GM12878 (cell line): ENCODE data around the gene TRPV6.

ENCODE experiments used
- GATAD2B ChIP-seq: fragments of 450-650 bp; conservative IDR thresholded peaks from 2 replicates; pipeline ENCODE4 v1.6.1; 2017; ENCODE audit warnings: low read depth, mild to moderate bottlenecking, moderate library complexity
- KAT2A ChIP-seq: conservative IDR thresholded peaks from 2 replicates; pipeline ENCODE4 v1.6.1; 2011; ENCODE audit warnings: low read depth, low read length; ENCODE audit not compliant: control insufficient read depth

- TF ChIP-seq GATAD2B, result no peak
- TF ChIP-seq KAT2A, result no peak
Measured at GRCh38 chr7:142927949-142928348, 42.4 kb upstream of the TRPV6 start.
